GM23338 (cell line): ENCODE data around the gene CPSF6. TPM values are rescaled to one million over a fixed set of nuclear protein-coding genes. Genes with fewer than 3 reads are reported as not detected.

Experiments used
- ATAC-seq: fragments of 200-7000 bp; cut with Tn5 transposase; 3 replicates; pipeline ENCODE4 v1.9.1; 2020
- DNase-seq: peaks from one replicate; pipeline ENCODE4 v3.0.0-alpha.2; 2015; ENCODE audit warnings: low spot score
- H2AFZ ChIP-seq: fragments of 200-600 bp; sonication (generic); 2 replicates; pipeline ENCODE4 v1.8.0; 2016; ENCODE audit warnings: antibody characterized with exemption, mild to moderate bottlenecking, moderate library complexity
- H3F3A ChIP-seq: fragments of 200-600 bp; sonication (generic); replicated peaks from 2 replicates; pipeline ENCODE4 v1.8.0; 2017; ENCODE audit warnings: antibody characterized with exemption, mixed run types, low read depth
- H3K27ac ChIP-seq: fragments of 200-600 bp; sonication (generic); 2 replicates; pipeline ENCODE4 v1.6.1; 2016; ENCODE audit warnings: low read depth
- H3K27me3 ChIP-seq: fragments of 200-600 bp; sonication (generic); 2 replicates; pipeline ENCODE4 v1.8.0; 2016; ENCODE audit warnings: mild to moderate bottlenecking, mixed run types, moderate library complexity; ENCODE audit not compliant: insufficient read depth
- H3K36me3 ChIP-seq: fragments of 200-600 bp; sonication (generic); 2 replicates; pipeline ENCODE4 v1.8.0; 2016; ENCODE audit warnings: mild to moderate bottlenecking; ENCODE audit not compliant: insufficient read depth
- H3K4me1 ChIP-seq: fragments of 200-600 bp; sonication (generic); 2 replicates; pipeline ENCODE4 v1.8.0; 2016; ENCODE audit warnings: mild to moderate bottlenecking, moderate library complexity; ENCODE audit not compliant: insufficient read depth
- H3K4me2 ChIP-seq: fragments of 200-600 bp; sonication (generic); 2 replicates; pipeline ENCODE4 v1.7.1; 2017; ENCODE audit warnings: mixed run types
- H3K4me3 ChIP-seq: fragments of 200-600 bp; sonication (generic); 2 replicates; pipeline ENCODE4 v1.6.1; 2016; ENCODE audit warnings: mixed run types
- H3K79me2 ChIP-seq: fragments of 200-600 bp; sonication (generic); replicated peaks from 2 replicates; pipeline ENCODE4 v1.8.0; 2017; ENCODE audit warnings: mild to moderate bottlenecking; ENCODE audit not compliant: insufficient read depth
- H3K9me2 ChIP-seq: fragments of 200-600 bp; sonication (generic); 2 replicates; pipeline ENCODE4 v1.8.0; 2017; ENCODE audit not compliant: insufficient read depth
- H4K20me1 ChIP-seq: fragments of 200-600 bp; sonication (generic); replicated peaks from 2 replicates; pipeline ENCODE4 v1.8.0; 2017; ENCODE audit warnings: mild to moderate bottlenecking; ENCODE audit not compliant: insufficient read depth
- H3K27ac Mint-ChIP-seq: 2 replicates; pipeline ENCODE4 v1.8.0; 2020; ENCODE audit warnings: inconsistent platforms, mild to moderate bottlenecking, moderate library complexity, mixed read lengths
- H3K27me3 Mint-ChIP-seq: 3 replicates; pipeline ENCODE4 v1.8.0; 2022; ENCODE audit warnings: low read depth, mild to moderate bottlenecking, moderate library complexity, mixed read lengths, inconsistent platforms; ENCODE audit not compliant: insufficient read depth, poor library complexity
- H3K36me3 Mint-ChIP-seq: 3 replicates; pipeline ENCODE4 v1.8.0; 2021; ENCODE audit warnings: low read depth, mild to moderate bottlenecking, inconsistent platforms, moderate library complexity, mixed read lengths
- H3K4me1 Mint-ChIP-seq: 3 replicates; pipeline ENCODE4 v1.8.0; 2020; ENCODE audit warnings: mild to moderate bottlenecking, inconsistent platforms, mixed read lengths
- H3K4me3 Mint-ChIP-seq: 3 replicates; pipeline ENCODE4 v1.8.0; 2021; ENCODE audit warnings: moderate library complexity, mild to moderate bottlenecking, inconsistent platforms, mixed read lengths
- H3K9me3 Mint-ChIP-seq: 3 replicates; pipeline ENCODE4 v1.8.0; 2020; ENCODE audit warnings: moderate library complexity, mild to moderate bottlenecking, inconsistent platforms, mixed read lengths
- CREB1 ChIP-seq: fragments of 250-450 bp; sonication (Bioruptor Pico); IDR thresholded peaks from 2 replicates; pipeline ENCODE4 v1.5.0; 2020; ENCODE audit warnings: low read depth, mild to moderate bottlenecking, moderate library complexity
- POLR2AphosphoS5 ChIP-seq: IDR thresholded peaks from 2 replicates; pipeline ENCODE4 v1.6.1; 2016; ENCODE audit warnings: antibody characterized with exemption, low read depth
- long read RNA-seq: library from polyadenylated mRNA; unstranded; transcript quantifications from one replicate; pipeline ENCODE4 v2.0.0, GENCODE V29; 2020; ENCODE audit not compliant: unreplicated experiment
- polyA plus RNA-seq: library from polyadenylated mRNA; unstranded; fragments of >200 nt; fragmentation: Nextera tagmentation; extraction: Ambion mirVana; gene quantifications from 2 replicates; pipeline ENCODE4 v1.2.1, GENCODE V29; 2016
- total RNA-seq: library from RNA; depleted of rRNA; stranded (reverse); fragments of >200 nt; shearing (Covaris generic); gene quantifications from 2 replicates; pipeline ENCODE4 v1.2.3, GENCODE V29; 2014; rRNA removed
- TF ChIP-seq, protein P1 (sequence below): IDR thresholded peaks from one replicate; pipeline ENCODE4 v1.6.1; 2018; ENCODE audit warnings: antibody characterized with exemption; ENCODE audit not compliant: unreplicated experiment
- TF ChIP-seq, protein P2 (sequence below): IDR thresholded peaks from 2 replicates; pipeline ENCODE4 v1.6.1; 2016; ENCODE audit warnings: antibody characterized with exemption

The CPSF6 gene, protein sequence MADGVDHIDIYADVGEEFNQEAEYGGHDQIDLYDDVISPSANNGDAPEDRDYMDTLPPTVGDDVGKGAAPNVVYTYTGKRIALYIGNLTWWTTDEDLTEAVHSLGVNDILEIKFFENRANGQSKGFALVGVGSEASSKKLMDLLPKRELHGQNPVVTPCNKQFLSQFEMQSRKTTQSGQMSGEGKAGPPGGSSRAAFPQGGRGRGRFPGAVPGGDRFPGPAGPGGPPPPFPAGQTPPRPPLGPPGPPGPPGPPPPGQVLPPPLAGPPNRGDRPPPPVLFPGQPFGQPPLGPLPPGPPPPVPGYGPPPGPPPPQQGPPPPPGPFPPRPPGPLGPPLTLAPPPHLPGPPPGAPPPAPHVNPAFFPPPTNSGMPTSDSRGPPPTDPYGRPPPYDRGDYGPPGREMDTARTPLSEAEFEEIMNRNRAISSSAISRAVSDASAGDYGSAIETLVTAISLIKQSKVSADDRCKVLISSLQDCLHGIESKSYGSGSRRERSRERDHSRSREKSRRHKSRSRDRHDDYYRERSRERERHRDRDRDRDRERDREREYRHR
- total RNA-seq (80.7 and 85.9 TPM in 2 replicates), polyA plus RNA-seq (115 and 136 TPM in 2 replicates)
- long read RNA-seq, full-length matches to known transcripts: 52 of 85 reads
- long read RNA-seq, partial matches to known transcripts: 5 of 85 reads
- long read RNA-seq, other reads (novel, unspliced or antisense): 28 of 85 reads

DNA sequence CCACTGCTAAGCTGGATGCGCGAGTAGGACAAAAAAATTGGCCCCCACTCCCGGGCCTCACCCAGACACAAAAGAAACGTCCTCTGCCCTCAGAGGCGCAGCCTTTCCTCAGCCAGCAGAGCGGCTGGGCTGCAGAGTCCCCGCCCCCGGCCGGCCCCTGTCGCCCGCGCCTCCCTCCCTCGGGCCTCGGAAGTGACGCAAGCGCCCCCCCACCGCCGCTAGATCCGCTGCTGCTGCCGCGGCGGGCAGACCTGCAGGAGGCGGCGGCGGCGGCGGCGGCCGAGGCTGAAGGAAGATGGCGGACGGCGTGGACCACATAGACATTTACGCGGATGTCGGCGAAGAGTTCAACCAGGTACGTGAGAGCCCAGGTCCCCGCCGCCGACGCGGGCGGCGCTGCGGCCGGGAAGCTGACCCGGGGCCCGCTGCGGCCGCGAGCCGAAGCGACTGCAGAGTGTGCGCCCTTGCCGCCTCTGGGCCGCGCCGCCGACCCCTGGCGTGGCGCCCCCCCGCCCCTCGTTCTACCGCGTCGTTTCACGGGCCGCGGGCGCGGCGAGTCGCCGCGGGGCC is at the start of gene CPSF6:
Gene CPSF6 (plus strand): TSS at position 218 of the 570 bp plus-strand sequence. CDS start 78 bp downstream, at position 296.
- no peaks in the 10 kb centered on the region; the same call in 2 of the 3 replicates for H3K9me3 Mint-ChIP-seq

More for the DNA sequence above, at the start of gene CPSF6:
- peaks cover 6% of the 10 kb centered on the region for H3K27me3 Mint-ChIP-seq
- no peaks in the 10 kb centered on the region for H3K27me3 ChIP-seq
- peak within 1 kb of the TSS; percentile 95 for H2AFZ ChIP-seq
- peaks cover 34% of the 10 kb centered on the region for H3K4me1 ChIP-seq
- peak within 1 kb of the TSS; percentile 99 for H3K27ac Mint-ChIP-seq
- peak; percentile 96 for TF ChIP-seq POLR2AphosphoS5
- TF ChIP-seq, protein P1, sequence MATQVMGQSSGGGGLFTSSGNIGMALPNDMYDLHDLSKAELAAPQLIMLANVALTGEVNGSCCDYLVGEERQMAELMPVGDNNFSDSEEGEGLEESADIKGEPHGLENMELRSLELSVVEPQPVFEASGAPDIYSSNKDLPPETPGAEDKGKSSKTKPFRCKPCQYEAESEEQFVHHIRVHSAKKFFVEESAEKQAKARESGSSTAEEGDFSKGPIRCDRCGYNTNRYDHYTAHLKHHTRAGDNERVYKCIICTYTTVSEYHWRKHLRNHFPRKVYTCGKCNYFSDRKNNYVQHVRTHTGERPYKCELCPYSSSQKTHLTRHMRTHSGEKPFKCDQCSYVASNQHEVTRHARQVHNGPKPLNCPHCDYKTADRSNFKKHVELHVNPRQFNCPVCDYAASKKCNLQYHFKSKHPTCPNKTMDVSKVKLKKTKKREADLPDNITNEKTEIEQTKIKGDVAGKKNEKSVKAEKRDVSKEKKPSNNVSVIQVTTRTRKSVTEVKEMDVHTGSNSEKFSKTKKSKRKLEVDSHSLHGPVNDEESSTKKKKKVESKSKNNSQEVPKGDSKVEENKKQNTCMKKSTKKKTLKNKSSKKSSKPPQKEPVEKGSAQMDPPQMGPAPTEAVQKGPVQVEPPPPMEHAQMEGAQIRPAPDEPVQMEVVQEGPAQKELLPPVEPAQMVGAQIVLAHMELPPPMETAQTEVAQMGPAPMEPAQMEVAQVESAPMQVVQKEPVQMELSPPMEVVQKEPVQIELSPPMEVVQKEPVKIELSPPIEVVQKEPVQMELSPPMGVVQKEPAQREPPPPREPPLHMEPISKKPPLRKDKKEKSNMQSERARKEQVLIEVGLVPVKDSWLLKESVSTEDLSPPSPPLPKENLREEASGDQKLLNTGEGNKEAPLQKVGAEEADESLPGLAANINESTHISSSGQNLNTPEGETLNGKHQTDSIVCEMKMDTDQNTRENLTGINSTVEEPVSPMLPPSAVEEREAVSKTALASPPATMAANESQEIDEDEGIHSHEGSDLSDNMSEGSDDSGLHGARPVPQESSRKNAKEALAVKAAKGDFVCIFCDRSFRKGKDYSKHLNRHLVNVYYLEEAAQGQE: no peak
- peak; percentile 92 for TF ChIP-seq CREB1
- TF ChIP-seq, protein P2, sequence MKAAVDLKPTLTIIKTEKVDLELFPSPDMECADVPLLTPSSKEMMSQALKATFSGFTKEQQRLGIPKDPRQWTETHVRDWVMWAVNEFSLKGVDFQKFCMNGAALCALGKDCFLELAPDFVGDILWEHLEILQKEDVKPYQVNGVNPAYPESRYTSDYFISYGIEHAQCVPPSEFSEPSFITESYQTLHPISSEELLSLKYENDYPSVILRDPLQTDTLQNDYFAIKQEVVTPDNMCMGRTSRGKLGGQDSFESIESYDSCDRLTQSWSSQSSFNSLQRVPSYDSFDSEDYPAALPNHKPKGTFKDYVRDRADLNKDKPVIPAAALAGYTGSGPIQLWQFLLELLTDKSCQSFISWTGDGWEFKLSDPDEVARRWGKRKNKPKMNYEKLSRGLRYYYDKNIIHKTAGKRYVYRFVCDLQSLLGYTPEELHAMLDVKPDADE: 0 out of 2 replicates have a peak, but pooled peaks have one; percentile 37
- H3K4me2 ChIP-seq: peak within 1 kb of the TSS; percentile 91
- peaks cover 37% of the 10 kb centered on the region for H4K20me1 ChIP-seq
- no peaks in the 10 kb centered on the region for H3K36me3 ChIP-seq
- H3K27ac ChIP-seq: peak within 1 kb of the TSS; percentile 99
- peak within 1 kb of the TSS; percentile 93 for H3K4me3 Mint-ChIP-seq
- peaks cover 3% of the 10 kb centered on the region; the same call in 1 of the 2 replicates for H3F3A ChIP-seq
- peak within 1 kb of the TSS; percentile 97 for H3K4me3 ChIP-seq
- ATAC-seq (peak; percentile 93), DNase-seq (peak; percentile 97)
- no peaks in the 10 kb centered on the region for H3K9me2 ChIP-seq
- peaks cover 39% of the 10 kb centered on the region for H3K4me1 Mint-ChIP-seq
- peaks cover 46% of the 10 kb centered on the region for H3K79me2 ChIP-seq
- H3K36me3 Mint-ChIP-seq: peaks cover 34% of the 10 kb centered on the region
